Stimulated activated CD8-positive, alpha-beta memory T cell treated with anti-CD3 and anti-CD28 coated beads, Interleukin-4, amount 100 ng/mL, for 1 hour (primary cell): ENCODE results near the gene CHID1.

Source experiments
- DNase-seq, 2 donors: peaks; one replicate each; pipeline ENCODE4 v3.0.0-alpha.2; 2020; ENCODE audit warnings: low read depth in 2 of 2, low spot score in 1 of 2

CHID1 gene

DNA sequence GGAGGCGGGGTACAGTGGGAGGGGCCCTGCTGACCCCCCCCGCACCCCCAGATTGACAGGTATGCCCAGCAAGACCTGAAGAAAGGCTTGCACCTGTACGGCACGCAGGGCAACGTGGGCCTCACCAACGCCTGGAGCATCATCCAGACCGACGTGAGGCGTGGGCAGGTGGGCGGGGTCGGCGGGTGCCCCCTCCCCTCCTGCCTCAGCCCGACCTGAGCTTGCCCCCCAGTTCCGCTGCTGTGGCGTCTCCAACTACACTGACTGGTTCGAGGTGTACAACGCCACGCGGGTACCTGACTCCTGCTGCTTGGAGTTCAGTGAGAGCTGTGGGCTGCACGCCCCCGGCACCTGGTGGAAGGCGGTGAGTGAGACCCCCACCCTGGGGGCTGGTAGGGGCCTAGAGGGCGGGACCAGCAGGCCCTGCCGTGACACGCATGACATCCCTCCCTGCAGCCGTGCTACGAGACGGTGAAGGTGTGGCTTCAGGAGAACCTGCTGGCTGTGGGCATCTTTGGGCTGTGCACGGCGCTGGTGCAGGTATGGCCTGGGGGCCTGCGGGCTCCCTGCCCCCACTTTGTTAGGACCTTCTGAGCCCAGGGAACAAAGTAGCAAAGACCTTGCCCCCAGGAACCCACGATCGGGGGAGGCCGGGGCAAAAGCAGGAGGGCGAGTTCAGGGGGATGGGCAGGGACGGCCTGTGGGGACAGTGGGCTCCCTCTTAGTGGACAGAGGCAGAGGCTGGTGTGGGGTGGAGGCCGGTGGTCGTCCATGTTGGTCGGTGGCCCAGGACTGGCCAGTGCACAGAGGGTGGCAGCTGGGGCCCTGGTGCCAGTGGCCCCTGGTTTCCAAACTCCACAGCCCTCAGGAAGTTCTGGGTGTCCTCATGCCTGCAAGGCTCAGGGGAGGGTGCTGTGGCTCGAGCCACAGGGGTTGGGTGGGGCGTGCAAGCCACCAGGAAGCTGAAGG lies 44.9 kb downstream of the CHID1 start:
- no peak for DNase-seq

DNA sequence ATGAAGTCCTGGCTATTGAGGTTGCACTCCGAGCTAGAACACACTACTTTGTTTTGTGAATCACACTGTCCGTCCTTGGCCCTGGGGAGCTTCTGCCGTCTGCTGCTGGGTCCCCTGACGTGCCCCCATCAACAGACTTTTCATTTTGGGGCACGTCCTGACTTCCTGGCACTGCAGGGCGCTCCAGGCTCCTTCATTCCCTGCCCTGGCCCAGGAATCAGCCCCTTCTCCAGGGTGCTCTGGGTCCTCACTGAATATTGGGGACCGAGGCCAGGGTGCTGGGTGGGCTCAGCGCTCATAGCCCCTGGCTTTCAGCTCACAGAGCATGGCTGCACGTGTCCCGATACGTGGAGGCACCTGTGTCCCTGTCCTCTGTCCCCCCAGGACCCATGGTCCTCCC lies 45.7 kb downstream of the CHID1 start:
- DNase-seq: no peak

DNA sequence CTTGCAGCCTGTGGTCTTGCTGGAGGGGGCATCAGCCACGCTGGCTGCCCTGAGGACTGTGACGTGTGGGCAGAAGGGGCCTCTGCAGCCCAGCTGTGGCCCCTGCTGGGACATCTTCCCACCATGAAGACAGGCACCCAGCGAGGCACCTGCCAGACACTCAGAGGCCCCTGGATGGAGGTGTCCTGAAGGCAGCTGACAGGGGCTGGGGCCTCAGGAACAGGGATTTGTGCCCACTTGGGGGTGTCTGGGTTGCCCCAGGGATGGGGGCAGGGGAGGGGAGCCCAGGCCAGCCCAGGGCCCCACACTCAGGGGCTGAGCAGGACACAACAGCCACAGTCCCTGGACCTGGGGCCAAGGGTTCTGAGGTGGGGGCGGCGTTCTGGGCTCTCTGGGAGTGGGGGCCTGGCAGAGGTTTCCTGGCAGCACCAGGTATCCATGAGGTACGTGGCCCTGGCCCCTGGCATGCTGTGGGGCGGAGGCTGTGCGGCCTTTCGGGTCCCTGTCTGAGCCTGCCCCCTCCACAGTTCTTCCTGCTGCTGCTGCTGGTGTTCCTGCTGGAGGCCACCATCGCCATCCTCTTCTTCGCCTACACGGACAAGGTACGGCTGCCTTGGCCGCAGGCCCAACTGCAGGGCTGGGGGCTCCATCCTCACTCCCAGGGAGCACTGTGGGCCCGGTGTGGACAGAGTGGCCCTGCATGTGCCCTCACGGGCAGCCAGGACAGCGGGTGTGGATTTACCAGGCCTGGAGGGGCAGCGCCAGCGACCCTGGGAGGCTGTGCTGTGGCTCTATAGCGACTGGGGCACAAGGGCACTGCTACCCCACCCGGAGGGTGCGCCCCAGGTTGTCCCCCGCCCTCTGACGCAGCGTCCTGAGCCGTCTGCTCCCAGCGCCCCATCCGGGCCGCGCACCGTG lies 46.4 kb downstream of the CHID1 start:
- no peak for DNase-seq

- no peak for DNase-seq
Observed at GRCh38 chr11:863023-863909, 47.3 kb downstream of the CHID1 start.

GRCh38 chr11:862696-863022 lies 48.0 kb downstream of the CHID1 start:
- DNase-seq: no peak

DNA sequence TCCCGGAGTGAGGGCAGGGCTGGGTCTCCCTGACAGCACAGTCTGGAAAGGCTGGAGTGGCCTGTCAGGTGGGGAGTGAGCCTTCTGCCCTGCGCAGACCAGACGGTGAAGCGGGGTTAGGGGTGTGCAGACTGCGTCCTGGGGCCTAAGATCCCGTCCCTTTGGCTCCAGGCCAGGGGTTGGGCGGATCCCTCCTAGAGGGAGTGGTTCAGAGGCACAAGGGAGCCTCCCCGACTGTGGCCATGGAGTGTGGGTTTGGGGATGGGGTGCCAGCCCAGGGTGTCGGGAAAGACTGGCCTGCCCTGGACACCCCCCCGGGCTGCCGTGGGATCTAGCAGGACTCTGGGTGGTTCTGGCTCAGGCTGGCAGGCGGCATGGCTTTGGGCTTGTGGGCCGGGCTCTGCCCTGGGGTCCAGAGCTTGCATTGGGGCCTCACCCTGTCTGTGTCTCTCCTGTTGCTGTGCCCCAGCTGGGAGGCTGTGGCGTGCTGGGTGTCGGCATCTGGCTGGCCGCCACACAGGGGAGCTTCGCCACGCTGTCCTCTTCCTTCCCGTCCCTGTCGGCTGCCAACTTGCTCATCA lies 48.4 kb downstream of the CHID1 start:
- DNase-seq: no peak

DNA sequence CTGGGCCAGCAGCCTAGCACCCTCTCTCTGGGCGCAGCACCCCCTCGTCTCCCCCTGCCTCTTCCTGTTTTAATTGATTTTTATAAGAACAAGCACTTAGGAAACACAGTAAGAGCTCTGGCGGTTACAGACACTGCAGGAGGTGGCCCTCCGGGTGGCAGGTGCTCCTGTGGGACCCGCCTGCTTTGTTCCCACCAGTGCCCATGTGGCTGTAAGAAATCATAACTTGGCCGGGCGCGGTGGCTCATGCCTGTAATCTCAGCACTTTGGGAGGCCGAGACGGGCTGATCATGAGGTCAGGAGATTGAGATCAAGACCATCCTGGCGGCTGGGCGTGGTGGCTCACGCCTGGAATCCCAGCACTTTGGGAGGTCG lies 49.5 kb downstream of the CHID1 start:
- no peak for DNase-seq

DNA sequence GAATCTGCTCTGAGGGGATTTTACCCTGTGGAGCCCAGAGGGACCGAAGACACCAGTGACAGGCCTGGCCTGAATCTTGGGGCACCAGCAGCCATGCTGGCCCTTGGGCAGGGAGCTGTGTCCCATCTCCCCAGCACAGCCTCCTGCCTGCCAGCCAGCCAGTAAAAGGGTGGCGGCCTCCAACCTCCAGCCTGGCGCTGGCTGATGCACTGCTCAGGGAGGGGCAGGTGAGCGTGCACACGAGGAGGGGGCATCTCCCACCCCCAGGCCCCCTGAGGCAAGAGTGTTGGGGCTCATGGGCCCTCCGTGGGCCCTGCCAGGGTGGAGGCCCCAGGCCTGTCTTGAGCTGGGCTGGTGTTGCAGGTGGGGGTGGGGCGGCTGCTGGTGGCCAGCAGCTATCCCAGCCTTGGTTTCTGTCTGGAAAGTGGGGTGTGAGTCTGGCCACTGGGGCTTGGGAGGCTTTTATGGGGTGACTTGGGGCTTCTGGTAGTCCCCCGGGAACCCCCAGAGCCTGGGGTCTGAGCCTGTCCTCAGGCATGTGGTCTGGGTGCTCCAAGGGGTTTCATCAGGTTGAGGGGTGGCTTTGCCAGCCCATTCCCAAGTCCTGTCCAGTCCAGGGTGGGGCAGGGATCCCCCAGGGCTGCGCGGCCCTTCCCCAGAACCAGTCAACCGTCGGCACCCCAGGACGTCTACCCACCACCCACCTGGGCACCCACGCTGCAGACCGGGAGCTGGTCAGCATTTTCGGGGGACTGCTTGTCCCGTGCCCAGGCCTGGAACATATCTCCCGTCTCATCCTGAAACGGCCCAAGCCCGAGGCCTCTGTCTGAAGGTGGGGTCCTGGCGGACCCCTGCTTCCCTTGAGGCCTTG lies 50.1 kb downstream of the CHID1 start:
- DNase-seq: no peak

GRCh38 chr11:859394-860131 lies 51.0 kb downstream of the CHID1 start:
- DNase-seq: no peak

DNA sequence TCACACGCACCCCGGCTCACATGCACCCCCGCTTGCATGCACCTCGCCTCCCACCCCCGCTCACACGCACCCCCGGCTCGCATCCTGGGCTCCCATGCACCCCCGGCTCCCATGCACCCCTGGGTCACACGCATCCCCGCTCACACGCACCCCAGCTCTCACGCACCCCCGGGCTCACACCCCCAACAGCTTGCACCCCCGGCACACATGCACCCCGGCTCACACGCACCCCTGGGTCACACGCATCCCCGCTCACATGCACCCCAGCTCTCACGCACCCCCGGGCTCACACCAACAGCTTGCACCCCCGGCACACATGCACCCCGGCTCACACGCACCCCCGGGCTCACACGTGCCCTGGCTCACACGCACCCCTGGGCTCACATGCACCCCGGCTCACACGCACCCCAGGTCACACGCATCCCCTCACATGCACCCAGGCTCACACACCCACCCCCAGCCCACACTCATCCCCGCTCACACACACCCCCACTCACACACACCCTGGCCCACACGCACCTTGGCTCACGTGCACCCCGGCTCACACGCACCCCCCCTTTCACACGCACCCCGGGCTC lies 51.8 kb downstream of the CHID1 start:
- no peak for DNase-seq

- no peak for DNase-seq
Observed at GRCh38 chr11:858053-858761, 52.4 kb downstream of the CHID1 start.

DNA sequence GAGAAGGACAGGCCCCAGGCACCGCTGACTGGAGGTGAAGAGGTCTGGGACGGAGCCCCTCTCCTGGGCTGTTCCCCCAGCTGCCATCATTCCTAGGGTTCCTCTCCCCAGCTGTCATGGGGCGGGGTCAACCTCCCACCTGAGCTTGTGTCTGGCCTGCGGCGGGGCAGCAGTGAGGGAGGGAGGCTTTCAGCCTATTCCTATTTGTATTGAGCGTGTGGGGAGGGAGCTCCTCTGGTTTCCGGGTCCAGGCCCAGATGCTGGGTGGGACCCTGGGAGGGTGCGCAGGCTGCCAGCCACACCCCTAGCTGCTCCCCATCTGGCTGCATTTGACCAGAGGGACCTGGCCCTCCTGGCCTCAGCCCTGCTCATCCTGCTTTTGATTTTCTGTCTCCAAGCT lies 54.2 kb downstream of the CHID1 start:
- no peak for DNase-seq

DNA sequence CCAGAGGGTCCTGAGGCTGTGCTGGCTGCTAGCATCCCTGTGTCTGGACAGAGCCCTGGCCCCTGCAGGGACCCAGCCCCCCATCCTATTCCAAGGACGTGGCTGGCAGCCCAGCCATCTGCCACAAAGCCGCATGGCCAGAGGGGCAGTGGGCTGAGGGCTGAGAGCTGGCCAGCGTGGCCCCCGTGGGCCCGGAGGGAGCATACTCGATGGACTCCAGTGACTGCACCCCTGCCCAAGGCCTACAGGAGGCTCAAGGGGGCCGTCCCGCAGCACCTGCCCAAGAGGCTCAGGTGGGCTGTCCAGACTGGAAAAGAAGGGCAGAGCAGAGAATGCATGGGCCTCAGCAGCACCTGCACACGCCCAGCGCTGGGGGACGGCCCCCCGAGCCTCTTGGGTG lies 54.8 kb downstream of the CHID1 start:
- no peak for DNase-seq

- DNase-seq: no peak
Observed at GRCh38 chr11:855330-855674, 55.3 kb downstream of the CHID1 start.

- no peak for DNase-seq
Observed at GRCh38 chr11:854601-855329, 55.8 kb downstream of the CHID1 start.

DNA sequence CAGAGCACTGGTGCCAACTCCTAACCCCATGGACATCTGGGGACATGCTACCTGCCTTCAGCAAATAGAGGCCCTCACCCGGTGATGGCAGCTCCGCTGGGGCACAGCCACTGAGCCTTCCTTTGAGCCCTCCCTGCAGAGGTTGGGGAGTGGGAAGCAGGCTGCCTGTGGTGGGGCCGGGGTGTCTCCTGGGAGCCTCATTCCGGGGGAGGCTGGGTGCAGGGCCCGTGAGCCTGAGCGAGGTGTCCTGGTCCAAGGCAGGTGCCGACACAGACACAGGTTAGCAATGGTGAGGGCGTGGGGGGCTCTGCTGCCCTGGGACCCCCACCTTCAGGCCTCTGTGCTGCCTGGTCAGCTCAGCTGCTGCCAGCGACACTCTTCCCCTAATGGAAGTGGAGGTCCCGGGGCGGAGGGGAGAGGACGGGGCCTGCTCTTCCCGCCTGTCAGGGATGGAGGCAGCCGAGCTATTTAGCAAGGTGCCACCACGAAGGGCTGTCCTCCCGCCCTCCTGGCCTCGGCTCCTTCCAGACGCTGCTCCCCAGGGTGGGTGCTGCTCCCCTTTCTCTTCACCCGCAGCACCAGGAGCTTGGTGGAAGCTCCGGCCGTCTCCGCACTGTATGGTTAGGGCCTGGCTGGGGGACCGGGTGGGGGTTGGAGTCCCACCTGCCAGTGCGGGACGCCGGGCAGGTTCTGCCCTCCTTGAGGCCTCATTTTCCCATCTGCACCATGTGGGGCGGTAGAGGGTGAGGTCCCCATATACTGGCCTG lies 56.7 kb downstream of the CHID1 start:
- DNase-seq: no peak

- DNase-seq: no peak
Observed at GRCh38 chr11:852762-853161, 57.8 kb downstream of the CHID1 start.
